ENCODE measurements around the gene DDIT3.
A peak's percentile ranks its signal among the peaks of the same experiment; 100 is the strongest.
"Not testable (repeated sequence)": the region's sequence is repeated elsewhere in the genome, so short reads cannot be mapped to it uniquely, and the experiment has no call there.

Gene DDIT3

GRCh38 chr12:57520053-57520818 lies at the start of gene DDIT3:
Gene DDIT3, minus strand, starts transcription at chr12:57520514. Its CDS starts 3,108 bp downstream, at chr12:57517406.
- peak; percentile 99 to 100 for DNase-seq (ENCODE audit: low read depth in 2 of 2)

- no peak for DNase-seq (ENCODE audit: low read depth in 2 of 2)
Observed at GRCh38 chr12:57569858-57570257, 49.5 kb upstream of the DDIT3 start.

- no peak for DNase-seq (ENCODE audit: low read depth in 2 of 2)
Observed at GRCh38 chr12:57568838-57569237, 48.5 kb upstream of the DDIT3 start.

- no peak for DNase-seq (ENCODE audit: low read depth in 2 of 2)
Observed at GRCh38 chr12:57564178-57564740, 43.9 kb upstream of the DDIT3 start.

- no peak for DNase-seq (ENCODE audit: low read depth in 2 of 2)
Observed at GRCh38 chr12:57563358-57563757, 43.0 kb upstream of the DDIT3 start.

GRCh38 chr12:57561117-57561516 lies 40.8 kb upstream of the DDIT3 start:
- not testable (repeated sequence) for DNase-seq (ENCODE audit: low read depth in 2 of 2)

- no peak for DNase-seq (ENCODE audit: low read depth in 2 of 2)
Observed at GRCh38 chr12:57560516-57560915, 40.2 kb upstream of the DDIT3 start.

GRCh38 chr12:57558864-57559263 lies 38.5 kb upstream of the DDIT3 start:
- no peak for DNase-seq (ENCODE audit: low read depth in 2 of 2)

- no peak for DNase-seq (ENCODE audit: low read depth in 2 of 2)
Observed at GRCh38 chr12:57554897-57555296, 34.6 kb upstream of the DDIT3 start.

DNA sequence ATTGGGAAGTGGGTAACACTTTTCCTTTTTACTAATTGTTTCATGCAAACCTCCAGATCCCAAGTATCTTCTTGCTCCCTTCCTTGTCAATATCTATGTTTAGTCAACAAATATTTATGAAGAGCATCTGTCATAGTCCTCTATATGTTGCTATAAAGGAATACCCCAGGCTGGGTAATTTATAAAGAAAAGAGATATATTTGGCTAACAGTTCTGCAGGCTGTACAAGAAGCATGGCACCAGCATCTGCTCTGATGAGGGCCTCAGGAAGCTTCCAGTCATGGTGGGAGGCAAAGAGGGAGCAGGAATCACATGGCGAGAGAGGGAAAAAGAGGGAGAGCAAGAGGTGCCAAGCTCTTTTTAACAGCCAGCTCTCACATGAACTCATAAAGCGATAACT lies 34.1 kb upstream of the DDIT3 start:
- no peak for DNase-seq (ENCODE audit: low read depth in 2 of 2)

GRCh38 chr12:57553343-57554202 lies 33.3 kb upstream of the DDIT3 start:
- no peak for DNase-seq (ENCODE audit: low read depth in 2 of 2)

DNA sequence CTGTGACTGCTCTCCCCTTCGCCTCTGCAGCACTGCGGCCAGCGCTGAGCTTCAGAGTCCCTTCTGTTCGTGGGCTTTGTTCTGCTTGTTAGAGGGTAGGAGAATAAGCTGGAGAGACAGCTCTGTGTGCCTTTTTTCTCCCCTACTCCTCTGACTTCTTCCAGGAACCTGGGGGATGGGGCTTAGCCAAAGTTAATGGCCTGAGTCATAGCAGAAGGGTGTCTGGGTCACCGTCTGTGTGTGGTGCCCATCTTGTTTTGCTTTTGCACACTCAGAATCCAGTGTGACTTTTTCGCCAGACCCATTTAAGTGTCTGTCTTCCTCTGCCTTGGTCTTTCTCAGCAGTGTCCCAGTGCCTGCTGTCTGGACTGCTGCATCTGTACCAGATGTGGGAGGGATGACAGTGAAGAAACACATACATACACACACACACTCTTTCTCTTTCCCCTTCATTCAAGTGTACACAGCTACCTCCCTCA lies 32.6 kb upstream of the DDIT3 start:
- DNase-seq (ENCODE audit: low read depth in 2 of 2) = no peak

- no peak for DNase-seq (ENCODE audit: low read depth in 2 of 2)
Observed at GRCh38 chr12:57552306-57552651, 32.0 kb upstream of the DDIT3 start.

DNA sequence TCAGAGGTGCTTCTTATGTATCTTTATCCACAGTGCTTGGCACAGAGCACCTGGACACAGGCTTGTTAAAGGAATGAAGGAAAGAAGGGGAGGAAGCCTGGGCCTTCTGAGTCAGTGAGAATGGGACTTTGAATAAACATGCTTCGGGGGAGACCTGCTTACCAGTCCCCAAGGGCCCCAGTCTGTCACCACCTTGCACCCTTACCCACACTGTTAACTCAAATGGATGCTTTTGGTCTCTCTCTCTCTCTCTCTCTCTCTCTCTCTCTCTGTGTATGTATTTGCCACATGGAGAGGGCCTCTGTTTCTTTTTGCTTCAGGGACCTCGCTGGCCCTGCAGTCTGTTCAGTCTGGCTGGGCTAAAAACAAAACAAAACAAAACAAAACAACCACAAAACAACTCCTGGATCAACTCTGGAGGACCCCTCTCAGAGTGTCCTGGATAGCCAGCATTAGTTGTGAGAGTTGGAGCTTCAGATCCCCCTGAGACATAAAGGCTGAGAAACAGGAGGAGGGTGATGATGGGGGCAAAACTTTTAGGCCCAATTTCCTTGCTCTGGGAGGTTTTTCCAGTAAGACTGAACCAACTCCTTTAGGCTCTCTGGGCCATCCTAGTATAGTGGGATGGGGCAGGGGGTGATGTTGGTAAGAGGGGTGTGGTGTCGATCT lies 31.5 kb upstream of the DDIT3 start:
- no peak for DNase-seq (ENCODE audit: low read depth in 2 of 2)

GRCh38 chr12:57550641-57551549 lies 30.6 kb upstream of the DDIT3 start:
- no peak for DNase-seq (ENCODE audit: low read depth in 2 of 2)

- peak; percentile 56 to 58 for DNase-seq (ENCODE audit: low read depth in 2 of 2)
Observed at GRCh38 chr12:57549909-57550640, 29.8 kb upstream of the DDIT3 start, which contains the start of gene KIF5A. Gene KIF5A, plus strand, starts transcription at chr12:57550044. Its CDS starts 228 bp downstream, at chr12:57550272.

DNA sequence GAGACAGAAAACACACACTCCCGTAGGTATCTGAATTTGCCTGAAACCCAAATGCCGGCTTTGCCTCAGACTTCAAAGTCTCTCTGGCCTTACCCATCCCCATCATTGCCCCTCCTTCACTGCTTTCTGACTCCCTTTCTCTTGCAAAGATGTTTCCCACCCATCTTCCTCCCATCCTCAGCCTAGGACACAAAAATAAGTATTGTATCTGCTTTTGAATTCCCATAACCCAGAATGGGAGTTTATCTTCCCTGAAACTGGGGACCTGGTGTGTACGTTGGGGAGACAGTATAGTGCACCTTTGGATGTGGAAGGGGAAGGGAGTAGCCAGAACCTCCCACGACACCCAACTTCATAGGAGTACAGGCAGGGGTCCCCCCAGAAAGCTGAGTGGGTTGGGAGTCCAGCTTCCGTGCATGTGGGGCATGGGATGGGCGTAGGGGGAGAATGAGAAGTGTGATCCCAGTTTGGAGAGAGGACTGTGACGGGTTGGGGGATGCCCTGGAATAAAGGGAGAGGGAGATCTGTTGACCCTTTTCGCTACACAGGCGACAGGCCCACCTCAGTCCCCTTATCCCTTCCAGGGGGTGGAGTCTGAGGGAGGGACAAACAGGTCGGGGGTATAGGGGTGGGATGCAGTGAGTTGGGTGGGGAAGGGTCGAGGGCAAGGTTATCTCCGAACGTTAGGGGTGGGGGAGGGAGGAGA lies 29.0 kb upstream of the DDIT3 start:
- DNase-seq (ENCODE audit: low read depth in 2 of 2) = no peak

DNA sequence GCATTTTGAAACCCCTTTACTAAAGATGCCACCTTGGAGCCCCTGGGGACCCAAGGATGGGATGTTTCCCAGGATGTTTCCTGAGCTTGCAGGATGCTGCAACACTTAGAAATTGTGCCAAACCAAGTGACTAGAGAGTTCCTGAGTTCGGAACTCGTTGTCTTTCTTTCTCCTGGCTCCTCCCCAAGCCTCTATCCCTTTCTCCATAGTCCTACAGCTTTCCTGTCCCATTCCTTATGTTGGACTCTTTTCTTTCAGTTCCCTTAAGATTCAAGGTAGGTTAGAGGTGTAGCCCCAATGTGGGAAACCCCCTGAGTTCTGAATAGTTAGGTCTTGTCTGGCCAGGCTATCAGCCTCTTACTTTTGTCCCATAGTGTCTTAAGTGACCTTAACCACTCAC lies 28.2 kb upstream of the DDIT3 start:
- DNase-seq (ENCODE audit: low read depth in 2 of 2) = no peak

DNA sequence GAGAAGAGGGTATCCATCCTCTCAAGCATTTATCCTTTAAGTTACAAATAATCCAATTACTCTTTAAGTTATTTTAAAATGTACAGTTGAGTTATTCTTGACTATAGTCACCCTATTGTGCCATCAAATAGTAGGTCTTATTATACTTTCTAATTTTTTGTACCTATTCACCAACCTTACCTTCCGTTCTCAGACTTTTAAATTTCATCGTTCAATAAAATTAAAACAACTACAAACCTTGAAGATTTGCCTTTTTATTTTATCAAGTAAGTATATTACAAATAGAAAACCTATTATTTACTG lies 27.6 kb upstream of the DDIT3 start:
- DNase-seq (ENCODE audit: low read depth in 2 of 2) = no peak
